Right renal cortex interstitium (tissue), 3 donors: Measurements from ENCODE around the gene SBNO2. TPM values are rescaled to one million over a fixed set of nuclear protein-coding genes. Genes with fewer than 3 reads are reported as not detected.

Experiments used
- DNase-seq, 3 donors: peaks; one replicate each; pipeline ENCODE4 v3.0.0-alpha.2; 2013; ENCODE audit warnings: low read depth in 3 of 3, low spot score in 2 of 3
- polyA plus RNA-seq, 3 donors: library from polyadenylated mRNA; unstranded; fragments of 120-200 nt; gene quantifications; one replicate each; pipeline ENCODE4 v1.2.1, GENCODE V29; 2013; ENCODE audit not compliant: insufficient read length in 3 of 3

The SBNO2 gene
- polyA plus RNA-seq, 3 donors, result 13.4 to 15.6 (median 14.6) TPM

DNA sequence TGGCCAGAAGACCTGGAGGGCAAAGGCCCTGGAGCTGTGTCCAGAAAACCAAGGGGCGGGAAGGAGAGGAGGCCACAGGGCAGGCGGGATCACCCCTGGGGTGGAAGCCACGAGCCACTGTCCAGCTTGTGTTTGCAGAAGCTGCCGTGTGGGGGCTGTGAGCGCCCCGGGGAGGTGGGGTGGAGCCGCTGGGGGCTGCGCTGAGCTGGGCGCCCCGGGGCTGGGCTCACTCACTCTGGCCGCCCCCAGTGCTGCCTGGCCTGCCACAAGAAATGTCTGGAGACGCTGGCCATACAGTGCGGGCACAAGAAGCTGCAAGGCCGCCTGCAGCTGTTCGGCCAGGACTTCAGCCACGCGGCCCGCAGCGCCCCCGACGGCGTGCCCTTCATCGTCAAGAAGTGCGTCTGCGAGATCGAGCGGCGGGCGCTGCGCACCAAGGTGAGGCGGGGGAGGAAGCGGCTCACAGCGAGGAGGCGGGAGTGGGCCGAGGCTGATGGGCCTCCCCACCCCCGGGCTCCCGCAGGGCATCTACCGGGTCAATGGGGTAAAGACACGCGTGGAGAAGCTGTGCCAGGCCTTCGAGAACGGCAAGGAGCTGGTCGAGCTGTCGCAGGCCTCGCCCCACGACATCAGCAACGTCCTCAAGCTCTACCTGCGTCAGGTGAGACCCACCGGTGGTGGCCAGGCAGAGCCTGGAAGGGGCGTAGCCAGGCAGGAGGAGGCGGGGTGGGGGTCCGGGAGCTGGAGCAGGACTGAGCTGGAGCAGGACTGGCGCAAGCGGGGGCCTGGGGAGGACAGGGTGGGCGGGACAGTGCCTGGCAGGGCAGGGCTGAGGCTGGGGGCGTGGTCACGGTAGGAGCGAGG lies 92.5 kb downstream of the SBNO2 start:
- DNase-seq, result no peak

DNA sequence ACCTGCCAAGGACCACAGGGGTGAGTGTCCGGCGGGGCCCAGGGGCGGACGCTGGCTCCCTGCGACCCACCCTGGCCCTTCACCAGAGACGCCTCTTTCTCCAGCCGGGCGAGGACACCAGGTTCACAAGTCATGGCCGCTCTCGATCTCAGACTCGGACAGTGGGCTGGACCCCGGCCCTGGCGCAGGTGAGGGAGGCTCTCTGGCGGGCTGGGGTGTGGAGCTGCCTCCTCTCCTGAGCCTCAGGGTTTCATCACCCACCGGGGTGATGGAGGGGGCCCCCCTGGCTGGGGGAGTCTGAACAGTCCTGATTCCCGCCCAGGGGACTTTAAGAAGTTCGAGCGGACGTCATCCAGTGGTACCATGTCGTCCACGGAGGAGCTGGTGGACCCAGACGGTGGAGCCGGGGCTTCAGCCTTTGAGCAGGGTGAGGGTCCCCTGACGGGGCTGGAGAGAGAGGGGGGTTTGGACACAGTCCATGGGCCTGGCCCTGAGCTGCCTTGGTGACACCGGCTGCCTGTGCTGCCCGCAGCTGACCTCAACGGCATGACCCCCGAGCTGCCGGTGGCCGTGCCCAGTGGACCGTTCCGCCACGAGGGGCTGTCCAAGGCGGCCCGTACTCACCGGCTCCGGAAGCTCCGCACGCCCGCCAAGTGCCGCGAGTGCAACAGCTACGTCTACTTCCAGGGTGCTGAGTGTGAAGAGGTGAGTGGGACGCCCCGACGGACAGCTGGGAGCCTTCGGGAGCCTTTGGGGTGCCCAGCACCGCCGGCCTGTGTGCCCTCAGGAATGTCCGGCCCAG lies 93.5 kb downstream of the SBNO2 start:
- DNase-seq, result no peak

DNA sequence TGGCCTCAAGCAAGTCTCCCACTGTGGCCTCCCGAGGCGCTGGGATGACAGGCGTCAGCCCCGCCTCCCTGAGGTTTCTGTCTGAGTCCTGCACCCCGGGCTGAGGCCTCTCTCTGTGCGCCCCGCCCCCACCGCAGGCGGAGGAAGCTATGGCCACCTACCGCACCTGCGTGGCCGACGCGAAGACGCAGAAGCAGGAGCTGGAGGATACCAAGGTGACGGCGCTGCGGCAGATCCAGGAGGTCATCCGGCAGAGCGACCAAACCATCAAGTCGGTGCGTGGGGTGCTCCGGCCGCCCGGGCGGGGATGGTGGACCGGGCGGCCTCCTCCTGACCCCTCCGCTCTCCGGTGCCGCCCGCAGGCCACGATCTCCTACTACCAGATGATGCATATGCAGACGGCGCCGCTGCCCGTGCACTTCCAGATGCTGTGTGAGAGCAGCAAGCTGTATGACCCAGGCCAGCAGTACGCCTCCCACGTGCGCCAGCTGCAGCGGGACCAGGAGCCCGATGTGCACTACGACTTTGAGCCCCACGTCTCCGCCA lies 94.4 kb downstream of the SBNO2 start:
- DNase-seq, result no peak

DNA sequence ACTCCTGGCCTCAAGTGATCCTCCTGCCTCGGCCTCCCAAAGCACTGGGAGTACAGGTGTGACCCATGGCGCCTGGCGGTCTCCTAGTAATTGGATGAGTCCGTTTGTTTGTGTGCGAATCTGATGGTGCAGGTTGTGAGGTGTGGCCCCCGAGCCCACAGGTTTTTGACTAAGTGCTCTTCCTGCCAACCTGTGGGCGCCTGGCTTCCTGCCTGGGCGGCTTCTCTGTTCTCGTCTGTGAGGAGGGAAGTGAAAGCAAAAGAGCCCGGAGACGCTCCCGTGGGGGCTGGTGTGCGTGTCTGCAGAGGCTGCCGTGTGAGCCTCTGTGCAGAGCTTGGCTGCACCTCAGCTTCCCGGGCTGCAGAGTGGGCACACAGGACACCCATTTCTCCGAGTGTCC lies 97.1 kb downstream of the SBNO2 start:
- DNase-seq, result no peak

DNA sequence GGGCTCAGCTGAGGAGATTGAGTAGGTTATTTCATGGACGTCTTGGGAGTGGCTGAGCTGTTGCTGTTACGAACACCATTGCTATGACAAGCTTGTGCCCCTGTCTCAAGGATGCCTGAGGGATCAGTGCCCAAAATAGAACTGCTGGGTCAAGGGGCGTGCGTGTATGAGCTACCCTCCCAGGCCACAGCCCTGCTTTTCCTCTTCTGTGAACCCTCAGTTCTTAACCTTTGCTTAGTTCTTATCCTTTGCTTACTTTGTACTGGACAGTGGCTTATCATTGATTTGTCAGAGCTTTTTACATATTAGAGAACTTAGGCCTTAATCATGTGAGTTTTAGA lies 98.1 kb downstream of the SBNO2 start:
- no peak for DNase-seq

DNA sequence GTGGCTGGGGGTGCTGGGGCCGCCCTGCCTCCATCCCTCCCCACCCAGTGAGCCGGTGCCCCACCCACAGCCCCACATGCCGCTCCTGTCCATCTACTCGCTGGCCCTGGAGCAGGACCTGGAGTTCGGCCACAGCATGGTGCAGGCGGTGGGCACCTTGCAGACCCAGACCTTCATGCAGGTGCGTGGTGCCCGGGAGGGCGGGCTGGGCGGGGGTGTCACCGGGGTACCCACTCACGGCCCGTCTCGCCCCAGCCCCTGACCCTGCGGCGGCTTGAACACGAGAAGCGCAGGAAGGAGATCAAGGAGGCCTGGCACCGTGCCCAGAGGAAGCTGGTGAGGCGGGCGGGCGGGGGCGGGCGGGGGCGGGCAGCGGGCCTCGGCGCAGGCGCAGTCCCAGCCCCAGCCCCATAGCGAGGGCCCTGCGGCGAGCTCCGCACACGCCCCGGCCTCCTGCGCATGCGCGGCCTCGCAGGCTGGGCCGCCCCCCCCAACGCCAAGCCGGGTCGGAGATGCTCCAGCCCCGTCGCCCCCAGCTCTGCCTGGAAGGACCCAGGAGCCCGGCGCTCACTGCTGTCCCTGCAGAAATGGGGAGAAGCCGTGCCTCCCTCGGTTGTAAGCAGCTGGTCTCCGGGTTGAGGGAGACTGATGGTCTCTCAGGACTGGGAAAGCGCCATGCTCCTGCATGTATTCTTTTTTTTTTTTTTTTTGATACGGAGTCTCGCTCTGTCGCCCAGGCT lies 99.4 kb downstream of the SBNO2 start:
- no peak for DNase-seq

DNA sequence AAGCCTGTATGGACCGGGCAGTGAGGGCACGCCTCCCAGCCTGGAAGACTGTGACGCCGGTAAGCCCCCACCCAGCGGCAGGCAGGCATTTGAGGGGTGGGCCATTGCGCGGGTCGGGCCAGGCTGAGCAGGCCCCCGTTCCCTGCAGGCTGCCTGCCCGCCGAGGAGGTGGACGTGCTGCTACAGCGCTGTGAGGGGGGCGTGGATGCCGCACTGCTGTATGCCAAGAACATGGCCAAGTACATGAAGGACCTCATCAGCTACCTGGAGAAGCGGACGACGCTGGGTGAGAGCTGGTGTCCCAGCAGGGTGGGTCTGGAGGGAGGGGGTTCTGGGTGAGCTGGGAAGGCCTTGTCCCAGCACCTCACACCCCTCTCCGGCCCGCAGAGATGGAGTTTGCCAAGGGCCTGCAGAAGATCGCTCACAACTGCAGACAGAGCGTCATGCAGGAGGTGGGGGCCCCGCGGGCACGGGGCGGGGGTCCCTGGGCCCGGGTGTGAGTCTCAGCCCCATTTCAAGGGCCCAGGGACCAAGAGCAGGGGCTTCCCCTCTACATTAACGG lies 100.0 kb downstream of the SBNO2 start:
- no peak for DNase-seq

DNA sequence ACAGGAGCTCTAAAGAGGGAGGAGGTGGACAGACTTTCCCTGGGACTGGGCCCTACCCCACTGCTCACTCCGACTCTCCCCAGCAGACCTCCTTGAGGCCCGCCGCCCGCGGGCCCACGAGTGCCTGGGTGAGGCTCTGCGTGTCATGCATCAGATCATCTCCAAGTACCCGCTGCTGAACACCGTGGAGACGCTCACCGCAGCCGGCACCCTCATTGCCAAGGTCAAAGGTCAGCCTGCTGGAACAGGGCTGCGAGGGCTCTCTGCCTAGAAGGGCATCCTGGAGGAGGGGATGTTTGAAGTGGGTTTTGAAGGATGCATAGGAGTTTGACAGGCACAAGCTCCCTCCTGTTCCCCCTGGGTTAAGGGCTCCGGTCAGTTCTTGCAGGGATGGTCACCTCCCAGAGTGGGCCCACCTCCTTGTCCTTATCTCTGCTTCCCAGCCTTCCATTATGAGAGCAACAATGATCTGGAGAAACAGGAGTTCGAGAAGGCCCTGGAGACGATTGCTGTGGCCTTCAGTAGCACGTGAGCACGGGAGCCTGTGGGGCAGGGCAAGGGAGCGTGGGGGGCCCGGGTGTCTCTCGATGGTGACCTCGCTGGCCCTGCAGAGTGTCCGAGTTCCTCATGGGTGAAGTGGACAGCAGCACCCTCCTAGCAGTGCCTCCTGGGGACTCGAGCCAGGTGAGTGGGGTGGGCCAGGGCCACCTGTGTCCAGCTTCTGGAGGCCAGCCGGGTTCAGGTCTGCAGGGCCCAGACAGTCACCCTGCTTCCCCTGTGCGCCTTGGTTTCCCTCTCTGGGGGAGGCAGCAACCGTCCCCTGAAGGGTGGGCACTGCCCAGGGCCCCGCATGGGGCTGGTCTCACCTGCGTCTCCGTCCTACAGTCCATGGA lies 100.8 kb downstream of the SBNO2 start:
- no peak for DNase-seq

DNA sequence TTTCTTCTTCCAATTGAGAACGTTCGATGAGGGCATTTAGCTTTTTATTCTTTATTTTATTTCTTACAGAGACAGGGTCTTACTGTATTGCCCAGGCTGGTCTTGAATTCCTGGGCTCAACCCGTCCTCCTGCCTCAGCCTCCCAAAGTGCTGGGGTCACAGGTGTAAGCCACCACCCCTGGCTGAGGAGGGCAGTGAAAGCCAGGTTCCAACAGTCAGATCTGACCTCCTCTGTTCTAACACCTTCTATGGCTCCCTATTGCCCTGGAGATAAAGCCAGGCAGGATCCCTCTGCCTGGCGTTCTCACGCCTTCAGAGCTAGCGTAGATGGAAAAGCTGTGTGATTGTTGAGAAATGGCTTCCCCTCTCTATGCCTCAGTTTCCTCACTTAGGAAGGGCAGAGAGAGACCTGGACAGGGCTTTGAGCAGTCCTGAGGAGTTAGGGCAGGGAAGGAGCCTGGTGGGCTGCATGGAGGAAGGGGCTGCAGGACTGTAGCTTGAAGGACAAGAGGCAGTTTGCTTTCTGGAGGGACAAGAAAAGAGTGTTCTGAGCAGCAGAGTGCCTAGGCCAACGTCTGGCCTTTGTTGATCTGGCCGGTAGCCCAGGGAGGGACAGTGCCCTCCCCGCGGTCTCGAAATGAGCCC lies 101.6 kb downstream of the SBNO2 start:
- no peak for DNase-seq

DNA sequence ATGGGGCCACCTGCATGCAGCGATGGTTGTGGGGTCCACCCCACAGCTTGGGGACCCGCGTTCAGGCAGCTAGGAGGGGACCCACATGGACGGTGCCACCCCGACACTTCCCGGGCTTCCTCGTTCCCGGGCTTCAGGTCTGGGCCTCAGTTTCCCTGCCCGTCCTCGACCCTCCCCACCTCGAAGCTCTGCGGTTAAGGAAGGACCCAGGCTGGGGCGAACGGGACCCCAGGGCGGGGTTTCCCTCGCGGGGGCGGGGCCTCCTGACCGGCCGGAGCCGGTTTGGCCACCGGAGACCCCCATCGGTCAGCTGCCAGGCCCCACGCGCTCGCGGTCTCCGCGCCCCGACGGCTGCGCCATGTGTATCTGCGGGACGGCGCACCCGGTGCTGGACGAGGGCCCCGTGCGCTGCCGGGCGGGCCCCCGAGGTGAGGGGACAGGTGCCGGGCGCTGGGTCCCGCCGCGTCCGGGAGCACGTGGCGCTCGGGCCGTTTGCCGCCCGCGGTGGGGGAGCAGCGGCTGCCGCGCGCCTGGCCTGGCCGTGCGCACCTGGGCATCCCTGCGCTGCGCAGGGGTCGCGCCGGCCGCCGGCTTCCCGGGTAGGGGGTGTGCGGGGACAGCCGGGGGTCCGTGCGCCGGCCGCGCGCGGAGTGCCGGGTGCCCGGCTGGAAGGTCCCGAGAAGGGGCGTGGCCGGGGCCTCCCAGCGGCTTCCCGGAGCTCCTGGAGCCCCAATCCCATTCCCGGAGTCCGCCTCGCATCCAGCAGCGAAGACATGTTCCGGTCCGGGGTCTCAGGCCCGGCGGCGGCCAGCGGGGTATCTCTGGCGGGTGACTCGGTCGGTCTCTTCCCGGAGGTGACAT lies 102.9 kb downstream of the SBNO2 start:
- DNase-seq, result no peak

DNA sequence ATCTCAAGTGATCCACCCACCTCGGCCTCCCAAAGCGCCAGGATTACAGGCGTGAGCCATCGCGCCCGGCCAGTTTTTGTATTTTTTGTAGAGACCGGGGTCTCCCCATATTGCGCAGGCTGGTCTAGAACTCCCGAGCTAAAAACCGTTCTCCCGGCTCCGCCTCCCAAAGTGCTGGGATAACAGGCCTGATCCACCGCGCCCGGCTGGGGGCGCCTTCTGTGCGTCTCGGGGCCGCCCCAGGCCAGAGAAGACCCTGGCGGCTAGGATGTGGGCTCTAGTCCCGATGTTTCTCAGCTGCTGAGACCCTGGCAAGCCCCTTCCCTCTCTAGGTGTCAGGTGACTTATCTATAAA lies 103.5 kb downstream of the SBNO2 start:
- no peak for DNase-seq

DNA sequence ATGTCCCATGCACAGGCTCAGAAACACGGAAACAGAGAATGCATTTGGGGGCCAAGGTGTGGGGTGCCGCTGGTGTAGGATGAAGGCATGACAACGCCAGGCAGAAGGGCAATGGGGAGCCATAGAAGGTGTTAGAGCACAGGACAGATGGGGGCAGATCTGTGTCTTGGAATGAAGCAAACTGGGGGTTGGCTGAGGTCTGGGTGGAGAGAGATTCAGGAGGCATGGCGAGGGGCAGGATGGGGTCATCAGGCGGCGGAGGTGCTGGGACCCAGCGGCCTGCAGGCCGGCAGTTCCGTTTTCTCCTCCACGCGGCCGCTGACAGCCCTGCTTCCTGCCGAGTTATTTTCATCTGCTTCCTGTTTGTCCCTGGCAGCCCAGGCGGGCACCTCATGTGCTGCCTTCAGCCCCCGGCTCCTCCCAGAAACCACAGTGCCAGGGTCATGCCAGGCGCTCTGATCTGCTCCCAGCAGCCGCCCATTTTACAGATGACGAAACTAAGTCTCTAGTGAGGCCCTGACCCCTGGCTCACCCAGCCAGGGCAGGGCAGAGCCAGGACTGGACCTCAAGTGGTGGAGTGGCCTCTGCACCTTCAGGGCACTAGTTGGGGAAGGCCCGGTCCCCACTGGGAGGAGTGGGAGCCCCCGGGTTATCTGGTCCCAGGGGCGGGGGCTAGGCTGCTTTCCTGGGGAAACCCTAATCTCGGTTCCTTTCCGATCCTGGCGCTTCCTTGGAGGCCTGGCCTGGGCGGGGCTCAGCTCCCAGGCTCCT lies 104.9 kb downstream of the SBNO2 start:
- DNase-seq, result no peak

DNA sequence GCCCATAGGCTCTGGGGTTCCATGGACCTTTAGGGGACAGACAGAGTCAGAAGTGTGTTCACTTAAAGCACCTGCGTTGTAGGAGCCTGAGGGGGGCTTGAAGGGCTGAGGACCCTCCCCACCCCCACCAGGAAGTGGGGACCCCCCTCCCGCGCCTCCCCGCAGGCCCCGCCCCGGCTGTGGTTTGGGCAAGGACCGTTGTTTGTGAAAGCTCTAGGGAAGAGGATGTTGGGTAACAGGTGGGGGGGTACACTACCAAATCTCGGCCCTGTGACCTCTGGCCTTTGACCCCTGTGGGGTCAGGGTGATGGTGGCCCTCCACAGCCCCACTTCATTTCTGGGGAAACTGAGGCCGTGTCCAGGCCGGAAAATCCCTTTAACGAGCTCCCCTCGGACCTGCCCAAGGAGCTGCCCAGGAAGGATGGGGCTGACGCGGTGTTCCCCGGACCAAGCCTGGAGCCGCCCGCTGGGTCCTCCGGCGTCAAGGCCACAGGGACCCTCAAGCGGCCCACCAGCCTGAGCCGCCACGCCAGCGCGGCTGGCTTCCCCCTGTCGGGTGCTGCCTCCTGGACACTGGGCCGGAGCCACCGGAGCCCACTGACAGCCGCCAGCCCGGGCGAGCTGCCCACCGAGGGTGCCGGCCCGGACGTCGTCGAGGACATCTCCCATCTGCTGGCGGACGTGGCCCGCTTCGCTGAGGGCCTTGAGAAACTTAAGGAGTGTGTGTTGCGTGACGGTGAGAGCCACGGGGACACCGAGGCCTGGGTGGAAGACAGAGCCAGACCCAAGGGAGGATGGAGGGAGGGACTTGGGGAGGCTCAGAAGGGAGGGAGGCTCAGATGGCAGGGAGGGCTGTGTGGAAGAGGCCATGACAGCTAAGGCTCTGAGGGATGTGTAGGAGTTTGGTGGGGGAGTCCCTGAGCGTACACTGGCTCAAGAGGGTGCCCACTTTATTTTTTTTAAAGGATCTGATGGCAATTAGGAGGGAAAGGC lies 105.8 kb downstream of the SBNO2 start:
- DNase-seq, result no peak

DNA sequence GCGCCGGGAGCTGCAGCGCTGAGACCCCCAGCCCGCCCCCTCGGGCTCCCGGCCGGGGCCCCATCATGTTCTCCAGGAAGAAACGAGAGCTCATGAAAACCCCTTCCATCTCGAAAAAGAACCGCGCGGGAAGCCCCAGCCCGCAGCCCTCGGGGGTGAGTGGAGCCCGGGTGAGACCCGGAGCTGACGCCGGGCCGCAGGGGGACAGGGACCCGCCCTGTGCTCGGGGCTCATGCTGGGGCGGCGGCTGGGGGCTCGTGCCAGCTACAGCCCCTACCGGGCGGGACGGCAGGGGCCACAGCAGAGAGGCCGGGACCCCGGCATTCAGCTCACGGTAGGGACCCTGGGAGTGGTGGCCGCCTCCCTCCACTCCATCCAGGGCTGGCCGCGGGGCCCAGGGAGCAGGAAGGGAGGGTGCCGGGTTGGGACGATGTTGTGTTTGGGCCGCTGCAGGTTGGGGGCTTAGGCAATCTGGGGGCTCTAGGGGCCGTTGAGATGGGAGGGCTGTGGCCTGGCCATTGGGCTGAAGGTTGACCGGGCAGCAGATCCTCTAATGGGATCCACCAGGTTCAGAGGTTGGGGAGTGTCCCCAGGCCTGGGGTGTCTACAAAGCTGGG lies 106.6 kb downstream of the SBNO2 start:
- no peak for DNase-seq

DNA sequence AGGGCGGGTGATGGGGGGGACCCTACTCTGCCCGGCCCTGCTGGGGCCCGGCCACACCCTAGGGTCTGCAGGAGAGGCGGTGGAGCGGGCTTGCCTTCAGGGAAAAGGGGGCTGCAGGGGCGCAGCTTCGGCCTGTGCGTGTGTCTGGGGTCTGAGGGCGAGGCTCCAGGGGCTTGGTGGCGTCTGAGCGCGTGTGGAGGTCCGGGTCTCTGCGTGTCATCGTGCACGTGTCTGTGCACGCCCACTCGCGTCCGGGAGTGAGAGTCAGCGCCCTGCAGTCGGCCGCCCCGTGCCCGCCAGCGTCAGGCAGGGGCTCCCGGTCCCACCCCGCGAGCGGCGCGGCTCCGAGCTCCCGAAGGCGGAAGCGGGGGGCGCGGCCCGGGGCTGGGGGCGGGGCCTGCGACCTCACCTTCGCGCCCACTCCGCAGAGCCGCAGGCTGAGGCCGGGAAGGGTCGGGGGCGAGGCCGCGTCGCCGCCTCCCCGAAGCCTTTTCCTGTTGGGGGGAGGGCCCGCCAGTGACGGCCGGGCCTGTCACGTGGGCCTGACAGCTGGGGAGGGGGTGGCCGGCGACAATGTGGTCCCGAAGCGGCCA lies 107.2 kb downstream of the SBNO2 start, which contains the start of gene ARHGAP45:
ARHGAP45 (plus strand) TSS at position 420 of the 593 bp plus-strand sequence. CDS start 239 bp downstream, outside the sequence.
- DNase-seq, result no peak
